NCI-H2029 (cell line): ENCODE measurements around the gene TTLL11.
"Not testable (repeated sequence)": the region's sequence is repeated elsewhere in the genome, so short reads cannot be mapped to it uniquely, and the experiment has no call there.

Experiments used
- DNase-seq: peaks from one replicate; lab custom pipeline; 2025; lab: John Stamatoyannopoulos, UW

The TTLL11 gene

DNA sequence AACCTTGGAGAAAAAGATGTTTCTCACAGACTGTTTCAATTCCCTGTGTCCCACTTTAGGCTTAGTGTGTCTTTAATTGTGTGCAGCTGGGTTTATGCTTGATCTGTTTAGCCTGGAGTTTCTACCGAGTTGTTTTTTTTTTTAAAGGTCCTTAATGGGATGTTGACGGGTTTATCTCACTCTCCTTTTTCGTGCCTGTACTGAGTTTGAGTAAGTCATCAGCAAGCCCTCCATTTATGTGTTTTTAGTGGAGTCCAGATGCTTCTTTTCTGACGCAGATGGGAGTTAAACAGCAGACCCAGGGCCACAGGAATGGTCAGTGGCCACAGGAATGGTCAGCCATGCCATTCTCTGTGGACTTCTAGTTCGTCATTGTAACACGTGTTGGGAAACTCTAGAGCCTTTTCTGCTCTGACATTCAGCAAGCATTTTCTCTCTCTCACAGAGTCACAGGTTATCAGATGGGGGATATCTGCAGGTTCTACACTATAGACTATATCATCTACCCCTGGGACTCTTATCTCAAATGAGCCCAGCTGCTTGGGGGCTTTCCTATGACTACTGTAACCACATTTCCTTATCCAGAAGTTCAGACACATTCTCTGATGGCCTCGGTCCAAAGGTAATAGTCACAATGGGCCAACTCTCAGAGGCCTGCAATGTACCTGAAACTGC is 190.5 kb downstream of the TTLL11 start:
- DNase-seq, result no peak

DNA sequence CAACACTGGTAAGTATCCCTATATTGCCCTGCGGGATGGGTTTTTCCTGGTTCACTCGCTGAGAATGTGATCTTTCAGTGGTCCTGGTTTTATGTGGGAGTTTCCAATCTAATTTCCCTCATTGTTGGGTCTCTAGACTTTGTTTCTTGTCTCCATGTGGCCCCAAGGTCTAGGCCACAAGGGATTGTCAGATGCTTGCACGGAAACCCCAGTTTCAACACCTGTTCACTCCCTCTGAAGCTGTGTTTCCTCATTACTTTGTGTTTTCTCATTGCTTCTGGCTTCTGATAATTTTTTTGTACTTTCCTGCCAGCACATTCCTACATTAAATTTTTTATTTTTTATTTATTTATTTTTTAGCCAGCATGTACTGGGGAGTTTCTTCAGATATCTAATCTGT is 191.5 kb downstream of the TTLL11 start:
- DNase-seq, result no peak

DNA sequence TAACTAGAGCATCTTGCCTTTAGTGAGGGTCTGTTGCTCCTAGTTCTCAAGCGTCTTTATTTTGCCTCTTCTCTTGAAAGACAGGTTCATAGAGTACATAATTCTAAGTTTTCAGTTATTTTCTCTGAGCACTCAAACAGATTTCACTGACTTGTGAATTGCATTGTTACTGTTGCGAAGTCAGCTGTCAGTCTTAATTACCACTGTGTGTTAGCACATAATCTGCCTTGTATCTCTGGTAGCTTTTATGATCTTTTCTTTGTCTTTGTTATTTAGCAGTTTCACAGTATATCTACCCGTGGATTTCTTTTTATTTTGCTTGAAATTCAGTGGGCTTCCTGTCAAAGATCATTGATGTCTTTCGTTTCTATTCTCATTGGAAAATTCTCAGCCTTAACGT is 192.9 kb downstream of the TTLL11 start:
- no peak for DNase-seq

DNA sequence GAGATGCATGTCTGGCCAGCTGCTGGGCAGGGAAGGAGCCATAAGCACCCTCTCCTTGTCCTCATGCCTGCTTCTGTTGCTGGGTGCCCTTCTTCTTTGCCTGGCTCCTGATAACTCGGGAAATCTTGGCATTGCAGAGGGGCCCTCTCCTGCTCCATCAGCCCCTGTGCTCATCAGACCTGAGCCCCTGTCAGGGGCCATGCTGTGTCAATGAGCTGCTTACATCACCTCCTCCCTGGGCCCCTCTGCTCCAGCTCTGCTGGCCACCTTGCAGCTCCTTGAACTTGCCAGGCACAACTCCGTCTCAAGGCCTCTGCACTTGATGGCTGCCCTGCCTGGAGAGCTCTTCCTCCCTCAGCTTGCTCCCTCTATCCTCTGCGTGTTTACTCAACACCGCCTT is 194.3 kb downstream of the TTLL11 start:
- DNase-seq, result no peak

DNA sequence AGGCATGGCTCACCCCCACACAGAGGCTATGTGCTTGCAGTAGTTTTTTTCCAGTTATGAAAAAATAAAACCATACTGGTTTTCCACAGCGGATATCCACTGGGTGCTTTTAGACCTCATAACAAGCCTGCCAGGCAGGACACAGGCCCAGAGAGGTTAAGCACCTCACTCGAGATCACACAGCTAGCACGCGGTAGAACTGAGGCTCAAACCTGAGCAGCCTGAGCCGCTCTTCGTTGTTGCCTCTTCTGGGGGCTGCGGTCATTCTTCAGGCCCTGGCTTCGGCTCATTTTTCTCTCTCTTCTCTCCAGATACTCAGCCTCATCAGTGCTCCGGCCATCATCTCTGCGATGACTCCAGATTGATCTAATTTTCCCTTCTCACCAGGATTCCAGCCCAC is 196.0 kb downstream of the TTLL11 start:
- DNase-seq, result no peak

DNA sequence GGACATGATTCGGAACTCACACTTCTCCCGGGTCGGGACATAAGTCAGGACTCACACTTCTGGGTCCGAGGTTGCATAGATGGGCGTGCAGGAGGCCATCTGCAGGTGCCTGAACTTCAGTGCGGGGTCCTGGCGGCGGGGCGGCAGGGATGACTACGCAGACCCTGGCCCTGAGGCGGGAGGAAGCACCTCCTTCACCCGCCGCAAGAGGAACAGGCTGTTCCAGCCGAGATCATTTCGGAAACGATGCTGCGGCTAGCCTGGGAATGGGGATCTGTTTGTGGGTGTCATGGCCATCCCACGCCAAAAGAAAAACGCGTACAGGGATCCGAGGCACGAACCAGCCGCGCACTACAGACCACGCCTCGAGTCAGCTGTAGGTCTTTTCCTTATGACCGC is 196.6 kb downstream of the TTLL11 start:
- DNase-seq, result no peak

DNA sequence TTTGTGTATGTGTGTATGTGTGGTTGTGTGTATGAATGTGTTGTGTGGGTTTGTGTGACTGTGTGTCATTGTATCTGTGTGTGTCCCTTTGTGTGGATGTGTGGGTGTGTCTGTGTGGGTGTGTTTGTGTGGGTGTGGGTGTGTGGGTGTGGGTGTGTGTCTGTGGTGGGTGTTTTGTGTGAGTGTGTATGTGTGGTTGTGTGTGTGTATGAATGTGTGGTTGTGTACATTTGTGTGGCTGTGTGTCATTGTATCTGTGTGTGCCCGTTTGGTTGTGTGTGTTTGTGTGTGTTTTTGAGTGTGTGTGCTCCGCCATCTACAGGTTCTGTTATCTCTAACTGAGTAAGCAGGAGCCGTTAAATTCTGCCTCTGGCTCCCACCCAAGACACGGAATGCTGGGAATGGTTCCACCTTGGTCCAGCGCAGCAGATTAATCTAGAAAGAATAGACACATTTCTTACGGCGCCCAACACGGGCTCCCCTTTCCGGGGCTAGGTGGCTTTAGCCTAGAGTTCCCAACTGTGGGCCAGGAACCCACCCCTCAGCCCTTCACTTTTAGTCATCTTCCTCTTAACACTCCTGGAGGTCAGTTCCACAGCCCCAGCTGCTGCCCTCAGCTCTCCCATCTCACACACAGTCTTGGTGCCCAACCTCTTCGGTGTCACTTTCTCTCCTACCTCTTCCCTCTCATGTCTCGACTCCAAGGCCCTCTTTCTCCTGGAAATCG is 197.1 kb downstream of the TTLL11 start:
- no peak for DNase-seq

DNA sequence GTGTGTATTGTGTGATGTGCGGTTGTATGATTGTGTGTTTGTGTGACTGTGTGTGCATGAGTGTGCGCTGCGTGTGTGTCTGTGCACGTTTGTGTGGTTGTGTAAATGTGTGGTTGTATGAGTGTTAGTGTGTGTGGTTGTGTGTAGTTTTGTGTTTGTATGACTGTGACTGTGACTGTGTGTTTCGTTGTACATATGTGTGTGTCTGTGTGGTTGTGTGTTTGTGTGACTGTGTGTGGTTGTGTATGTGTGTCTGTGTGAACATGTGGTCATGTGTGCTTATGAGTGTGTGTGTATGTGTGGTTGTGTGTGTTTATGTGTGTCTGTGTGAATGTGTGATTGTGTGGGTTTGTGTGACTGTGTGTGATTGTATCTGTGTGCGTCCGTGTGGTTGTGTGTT is 197.8 kb downstream of the TTLL11 start:
- DNase-seq, result no peak

DNA sequence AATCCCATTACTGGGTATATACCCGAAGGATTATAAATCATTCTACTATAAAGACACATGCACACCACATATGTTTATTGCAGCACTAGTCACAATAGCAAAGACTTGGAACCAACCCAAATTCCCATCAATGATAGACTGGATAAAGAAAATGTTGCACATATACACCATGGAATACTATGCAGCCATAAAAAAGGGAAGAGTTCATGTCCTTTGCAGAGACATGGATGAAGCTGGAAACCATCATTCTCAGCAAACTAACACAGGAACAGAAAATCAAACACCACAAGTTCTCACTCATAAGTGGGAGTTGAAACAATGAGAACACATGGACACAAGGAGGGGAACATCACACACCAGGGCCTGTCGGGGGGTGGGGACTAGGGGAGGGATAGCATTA is 198.7 kb downstream of the TTLL11 start:
- not testable (repeated sequence) for DNase-seq

DNA sequence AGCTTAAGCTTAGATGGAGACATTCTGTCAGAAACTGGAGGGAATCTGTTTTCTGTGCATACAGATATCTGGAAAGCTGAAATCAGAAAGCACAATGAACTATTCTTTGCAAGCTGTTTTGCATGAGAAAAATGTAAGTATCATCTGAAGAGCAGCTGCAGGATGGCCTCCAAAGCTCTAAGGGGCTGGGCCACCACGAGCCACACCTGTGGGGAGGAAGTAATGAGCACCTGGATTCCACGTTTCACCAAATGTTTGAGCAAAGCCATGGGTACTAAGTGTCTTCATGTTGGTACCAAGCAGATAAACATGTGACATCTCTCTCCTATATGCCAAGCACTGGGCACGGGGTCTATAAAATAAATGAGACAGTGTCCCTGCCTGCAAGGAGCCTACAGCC is 199.3 kb downstream of the TTLL11 start:
- no peak for DNase-seq

DNA sequence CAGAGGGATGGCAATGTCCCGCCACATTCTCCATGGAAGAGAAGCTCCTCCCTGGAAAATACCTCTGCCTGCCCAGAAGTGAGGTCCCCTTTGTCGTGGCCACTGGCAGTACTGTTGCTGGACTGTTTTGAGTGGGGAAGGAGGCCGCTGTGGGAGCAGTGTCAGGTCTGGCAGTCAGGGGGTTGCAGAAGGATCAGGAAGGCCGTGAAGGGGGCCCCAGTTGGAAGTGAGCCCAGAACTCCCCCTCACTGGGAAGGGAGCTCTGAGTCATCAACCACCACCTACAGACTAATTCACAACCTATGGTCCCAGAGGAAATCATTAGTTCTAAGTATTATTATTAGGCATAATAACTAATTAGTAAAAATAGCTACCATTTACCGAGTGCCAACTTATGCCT is 200.4 kb downstream of the TTLL11 start:
- no peak for DNase-seq

DNA sequence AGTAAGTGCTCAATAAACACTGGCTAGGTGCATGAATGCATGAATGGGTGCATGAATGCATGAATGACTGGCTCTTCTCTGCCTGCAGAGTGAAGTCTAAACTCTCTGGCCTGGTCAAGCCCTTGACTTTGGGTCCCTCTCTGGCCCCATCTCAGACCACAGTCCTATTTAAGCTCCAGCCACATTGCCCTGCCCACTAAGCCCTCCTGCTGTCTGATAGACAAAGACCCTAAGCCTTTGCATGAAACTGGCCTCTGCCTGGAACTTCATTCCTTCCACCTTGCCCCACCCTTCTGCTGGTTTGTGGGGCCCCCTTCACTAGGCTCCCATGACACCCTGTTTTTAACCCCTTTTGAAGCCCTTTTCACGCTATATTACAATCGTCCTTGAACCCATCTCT is 202.4 kb downstream of the TTLL11 start:
- DNase-seq, result no peak

DNA sequence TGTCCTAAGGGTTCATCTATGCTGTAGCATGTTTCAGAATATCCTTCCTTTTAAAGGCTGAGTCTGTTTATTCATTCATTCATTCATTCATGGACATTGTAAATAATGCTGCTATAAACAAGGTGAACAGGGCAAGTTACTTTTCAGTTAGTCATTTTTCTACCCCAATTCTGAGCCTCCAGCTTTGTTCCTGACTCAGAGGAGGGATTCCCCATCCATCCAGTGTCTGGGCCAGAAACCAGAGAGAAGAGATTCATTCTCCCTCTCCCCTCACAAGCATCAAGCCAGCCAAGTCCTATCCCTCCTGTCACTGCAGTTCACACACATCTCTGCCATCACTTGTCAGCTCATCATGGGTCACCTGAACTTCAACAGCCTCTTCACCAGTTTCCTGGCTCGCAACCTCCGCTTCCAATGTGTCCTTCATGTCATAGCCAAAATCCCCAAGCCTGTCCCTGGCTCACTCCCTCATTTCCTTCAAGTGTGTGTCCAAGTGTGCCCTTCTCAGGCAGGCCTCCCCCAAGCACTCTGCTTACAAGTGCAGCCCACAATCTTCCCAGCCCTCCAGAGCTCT is 203.0 kb downstream of the TTLL11 start:
- no peak for DNase-seq

DNA sequence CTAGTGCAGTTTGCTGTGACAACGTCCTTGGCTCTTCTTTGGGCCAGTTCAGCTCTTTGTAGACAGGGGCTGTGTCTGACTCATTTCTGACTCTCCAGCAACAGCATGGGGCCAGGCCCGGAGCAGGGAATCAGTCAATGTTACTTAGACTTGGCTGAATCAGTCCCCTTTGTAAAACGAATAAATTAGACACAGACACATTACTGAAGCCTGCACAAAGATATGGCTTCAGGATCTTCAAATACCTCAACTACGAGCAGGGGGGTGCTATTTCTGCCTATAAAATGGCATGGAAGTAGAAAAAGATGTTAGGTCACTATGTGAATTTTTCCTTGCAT is 204.7 kb downstream of the TTLL11 start:
- no peak for DNase-seq

DNA sequence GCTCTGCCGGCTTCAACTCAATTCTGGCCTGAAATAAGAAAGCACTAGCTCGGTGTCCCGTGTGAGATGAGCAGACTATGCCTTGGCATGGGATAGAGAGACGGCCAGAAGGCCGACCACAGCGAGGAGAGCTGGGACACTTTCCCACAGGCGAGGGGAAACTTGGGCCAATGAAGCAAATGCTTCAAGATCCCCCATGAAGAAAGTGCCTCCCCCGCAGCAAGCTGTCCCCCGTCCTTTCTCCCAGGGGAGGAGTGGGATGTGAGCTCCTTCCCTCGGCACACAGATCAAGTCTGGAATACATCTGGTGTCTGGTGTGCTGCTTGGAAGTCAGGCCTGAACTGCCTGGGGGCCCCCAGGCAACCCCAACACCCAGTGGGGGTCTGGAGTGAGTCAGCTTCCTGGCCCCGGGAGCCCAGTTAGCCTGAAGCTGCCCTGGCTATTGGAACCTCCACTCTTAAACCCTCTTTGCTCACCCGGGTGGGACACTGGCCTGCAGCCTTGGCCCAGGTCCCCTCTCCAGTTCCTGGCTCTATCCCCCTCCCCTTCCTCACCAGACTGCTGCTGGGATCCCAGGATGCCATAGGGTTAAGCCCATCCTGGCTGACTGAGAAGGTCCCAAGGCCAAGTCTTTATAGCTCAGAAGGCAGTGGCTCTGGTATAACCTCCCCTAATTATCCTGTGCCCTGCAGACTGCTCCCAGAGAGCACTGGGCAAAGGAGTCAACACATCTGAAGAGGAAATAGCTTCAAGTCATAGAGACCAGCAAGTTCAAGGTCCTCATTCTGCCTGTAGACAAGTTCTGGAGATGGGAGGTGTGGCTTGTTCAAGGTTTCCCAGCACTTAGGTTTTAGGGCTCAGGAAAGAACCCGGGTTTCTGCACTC is 205.3 kb downstream of the TTLL11 start:
- DNase-seq, result no peak

DNA sequence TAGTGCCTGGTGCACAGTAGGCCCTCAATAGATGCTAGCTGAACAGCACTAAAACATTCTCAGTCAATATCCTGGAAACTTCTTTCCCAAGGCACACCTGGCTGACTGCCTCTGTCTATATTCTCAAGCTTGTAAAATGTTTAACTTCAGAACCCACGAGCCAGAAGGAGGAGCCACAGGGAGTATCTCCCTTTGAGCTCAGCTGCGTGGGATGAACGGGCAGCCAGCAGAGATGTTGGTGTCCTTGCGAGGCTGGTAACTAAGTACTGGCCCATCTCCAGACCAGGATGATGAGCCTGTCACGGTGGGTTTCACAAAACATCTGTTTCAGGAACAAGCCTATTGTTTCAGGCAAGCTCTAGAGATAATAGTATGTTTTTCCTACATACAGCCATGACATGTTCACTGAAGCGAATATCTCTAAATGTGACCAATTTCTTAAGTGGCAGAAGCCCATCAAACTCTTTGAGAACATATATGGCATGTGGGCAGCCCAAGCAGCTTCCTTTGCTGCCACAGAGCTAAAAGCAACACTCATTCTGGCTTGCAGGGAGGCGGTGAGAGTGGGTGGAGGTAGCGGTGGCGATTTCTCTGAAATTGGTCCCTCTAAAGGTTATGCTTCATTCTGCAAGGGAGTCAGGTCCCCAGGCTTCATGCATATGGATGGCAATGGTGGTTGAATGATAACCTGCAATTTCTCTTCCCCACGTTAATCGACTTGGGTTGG is 206.2 kb downstream of the TTLL11 start:
- DNase-seq, result no peak

DNA sequence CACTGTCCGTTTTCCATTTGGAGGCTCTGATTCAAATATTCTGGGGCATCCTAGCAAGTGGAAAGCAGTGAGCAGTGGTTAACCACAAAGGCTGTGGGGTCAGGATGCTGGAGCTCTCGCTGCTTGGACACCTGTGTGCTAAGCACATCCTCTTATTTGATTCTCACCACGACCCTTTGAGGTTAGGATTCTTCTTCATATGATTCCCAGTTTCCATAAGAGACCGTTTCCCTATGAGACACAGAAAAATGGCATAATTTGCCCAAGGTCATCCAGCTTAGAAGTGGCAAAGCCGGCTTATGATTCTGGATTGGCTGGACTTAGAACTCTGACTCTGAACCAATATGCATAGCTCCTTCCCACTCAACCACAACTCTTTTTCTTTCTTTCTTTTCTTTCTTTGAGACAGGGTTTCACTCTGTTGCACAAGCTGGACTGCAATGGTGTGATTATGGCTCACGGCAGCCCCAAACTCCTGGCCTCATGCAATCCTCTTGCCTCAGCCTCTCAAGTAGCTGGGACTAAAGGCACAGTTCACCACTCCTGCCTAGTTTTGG is 207.7 kb downstream of the TTLL11 start:
- DNase-seq, result no peak

DNA sequence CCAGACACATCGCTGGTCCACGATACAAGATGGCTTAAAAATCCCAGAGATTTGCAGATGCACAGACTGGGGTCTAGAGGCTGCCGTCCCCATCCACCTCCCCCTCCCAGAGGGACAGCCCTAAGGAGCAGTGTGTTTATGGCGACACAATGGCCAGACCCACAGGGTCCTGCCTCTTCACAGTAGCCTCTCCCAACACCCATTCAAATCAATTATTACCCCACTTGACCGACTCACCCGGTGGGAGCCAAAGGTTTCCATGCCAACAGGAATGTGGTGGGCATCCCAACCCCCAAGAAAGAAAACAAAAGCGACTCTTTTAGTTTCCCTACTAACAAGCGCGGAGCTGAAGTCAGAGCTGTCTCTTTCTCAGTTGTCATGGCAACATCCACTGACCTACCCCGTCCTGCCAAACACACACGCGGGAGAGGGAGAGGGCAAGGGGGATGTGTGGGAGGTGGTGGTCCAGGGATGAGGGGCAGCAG is 209.0 kb downstream of the TTLL11 start:
- DNase-seq, result no peak

DNA sequence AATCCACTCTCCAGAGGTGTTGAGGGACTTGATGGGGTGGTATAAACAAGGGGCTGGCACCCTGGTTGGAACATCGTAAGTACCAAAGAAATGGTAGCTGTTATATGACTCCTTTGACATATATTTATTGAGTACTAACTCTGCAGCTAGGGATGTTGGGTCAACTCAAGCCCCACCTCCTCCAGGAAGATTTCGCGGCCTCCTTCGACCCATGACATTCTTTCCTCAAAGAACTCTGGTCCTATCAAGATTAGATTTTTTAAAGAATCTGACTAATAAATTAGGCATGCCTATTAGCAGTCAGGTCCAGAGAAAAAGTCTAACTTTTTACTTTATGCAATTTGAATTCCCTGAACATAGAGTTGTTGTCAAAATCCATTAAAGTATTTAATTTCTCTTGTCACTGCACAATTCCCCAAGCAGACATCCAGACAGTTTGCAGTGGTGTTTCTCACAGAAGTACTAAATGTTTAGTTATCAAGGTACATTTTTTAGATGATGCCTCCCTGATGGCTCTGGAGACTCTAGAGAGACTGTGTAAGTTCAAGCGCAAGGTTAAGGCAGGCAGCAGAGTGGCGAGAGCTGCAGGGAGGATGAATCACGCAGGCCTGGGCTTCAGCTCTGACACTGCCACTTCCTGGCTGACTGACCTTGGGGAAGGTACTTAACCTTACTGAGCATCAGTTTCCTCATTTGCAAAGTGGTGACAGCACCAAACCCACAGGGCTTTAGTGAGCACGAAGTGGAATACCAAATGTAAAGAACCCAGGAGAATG is 209.6 kb downstream of the TTLL11 start:
- no peak for DNase-seq

DNA sequence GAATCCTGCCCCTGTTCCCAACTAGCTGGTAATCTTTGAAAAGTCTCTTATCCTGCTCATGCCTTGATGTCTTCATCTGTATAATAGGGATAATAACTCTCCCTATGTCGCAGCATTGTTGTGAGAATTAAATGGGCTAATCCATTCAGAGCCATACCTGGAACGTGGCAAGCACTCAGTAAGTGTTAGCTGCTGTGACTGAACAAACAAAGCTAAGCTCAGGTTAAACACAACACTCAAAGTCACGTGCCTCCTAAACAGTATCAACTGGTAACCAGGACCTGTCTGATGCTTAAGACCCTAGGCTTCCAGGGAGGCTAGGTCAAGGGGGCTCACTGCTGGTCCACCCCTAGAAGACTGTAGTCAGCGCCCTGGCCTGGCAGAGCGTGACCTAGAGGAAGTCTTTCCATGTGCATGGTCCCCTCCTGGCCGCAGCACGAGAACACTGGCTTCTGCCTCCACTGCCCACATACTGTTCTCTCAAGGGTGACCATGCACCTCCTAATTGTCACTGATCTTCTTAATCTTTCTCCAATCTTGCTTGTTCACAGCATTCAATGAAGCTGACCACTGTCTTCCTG is 211.1 kb downstream of the TTLL11 start:
- DNase-seq, result peak; percentile 78
